Measurements from ENCODE around the gene SHROOM3.

DNA sequence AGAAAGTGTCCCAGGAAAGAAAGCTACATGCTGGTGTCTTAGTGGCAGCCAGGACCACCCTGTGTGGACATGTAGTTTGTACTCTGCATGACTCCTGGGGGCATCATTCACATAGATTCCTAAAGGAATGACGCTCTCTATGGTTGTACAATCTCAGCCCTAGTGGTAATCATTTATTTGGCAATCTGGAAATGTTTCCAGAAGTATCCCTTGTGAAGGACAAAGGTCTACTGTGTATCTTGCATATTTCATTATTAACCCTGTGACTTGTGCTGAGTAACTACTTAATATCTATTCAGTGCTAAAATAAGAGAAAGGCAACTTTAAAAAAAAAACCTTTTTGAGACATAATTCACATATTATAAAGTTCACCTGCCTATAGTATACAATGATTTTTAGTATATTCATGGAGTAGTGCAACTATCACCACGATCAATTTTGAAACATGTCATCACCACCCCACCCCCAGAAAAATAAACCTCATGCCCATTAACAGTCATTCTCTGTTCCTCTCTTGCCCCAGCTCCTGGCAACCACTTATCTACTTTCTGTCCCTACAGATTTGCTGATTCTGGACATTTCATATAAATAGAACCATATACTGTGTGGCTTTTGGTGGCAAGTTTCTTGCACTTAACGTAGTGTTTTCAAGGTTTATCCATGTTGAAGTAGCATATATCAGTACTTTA is 51.7 kb downstream of the SHROOM3 start:
- TF ChIP-seq, protein P1, sequence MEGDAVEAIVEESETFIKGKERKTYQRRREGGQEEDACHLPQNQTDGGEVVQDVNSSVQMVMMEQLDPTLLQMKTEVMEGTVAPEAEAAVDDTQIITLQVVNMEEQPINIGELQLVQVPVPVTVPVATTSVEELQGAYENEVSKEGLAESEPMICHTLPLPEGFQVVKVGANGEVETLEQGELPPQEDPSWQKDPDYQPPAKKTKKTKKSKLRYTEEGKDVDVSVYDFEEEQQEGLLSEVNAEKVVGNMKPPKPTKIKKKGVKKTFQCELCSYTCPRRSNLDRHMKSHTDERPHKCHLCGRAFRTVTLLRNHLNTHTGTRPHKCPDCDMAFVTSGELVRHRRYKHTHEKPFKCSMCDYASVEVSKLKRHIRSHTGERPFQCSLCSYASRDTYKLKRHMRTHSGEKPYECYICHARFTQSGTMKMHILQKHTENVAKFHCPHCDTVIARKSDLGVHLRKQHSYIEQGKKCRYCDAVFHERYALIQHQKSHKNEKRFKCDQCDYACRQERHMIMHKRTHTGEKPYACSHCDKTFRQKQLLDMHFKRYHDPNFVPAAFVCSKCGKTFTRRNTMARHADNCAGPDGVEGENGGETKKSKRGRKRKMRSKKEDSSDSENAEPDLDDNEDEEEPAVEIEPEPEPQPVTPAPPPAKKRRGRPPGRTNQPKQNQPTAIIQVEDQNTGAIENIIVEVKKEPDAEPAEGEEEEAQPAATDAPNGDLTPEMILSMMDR (IDR thresholded peaks at IDR 0.05), result no peak
- TF ChIP-seq EZH2 (IDR thresholded peaks at IDR 0.05; ENCODE audit: borderline replicate concordance, insufficient read depth, low read depth, low read length, poor library complexity, severe bottlenecking), result no peak
